NCI-H2171 (cell line): ENCODE results near the gene GRAMD4.
A peak's percentile ranks its signal among the peaks of the same experiment; 100 is the strongest.

Source experiments
- DNase-seq: peaks from one replicate; lab custom pipeline; 2025; lab: John Stamatoyannopoulos, UW

GRAMD4 gene

DNA sequence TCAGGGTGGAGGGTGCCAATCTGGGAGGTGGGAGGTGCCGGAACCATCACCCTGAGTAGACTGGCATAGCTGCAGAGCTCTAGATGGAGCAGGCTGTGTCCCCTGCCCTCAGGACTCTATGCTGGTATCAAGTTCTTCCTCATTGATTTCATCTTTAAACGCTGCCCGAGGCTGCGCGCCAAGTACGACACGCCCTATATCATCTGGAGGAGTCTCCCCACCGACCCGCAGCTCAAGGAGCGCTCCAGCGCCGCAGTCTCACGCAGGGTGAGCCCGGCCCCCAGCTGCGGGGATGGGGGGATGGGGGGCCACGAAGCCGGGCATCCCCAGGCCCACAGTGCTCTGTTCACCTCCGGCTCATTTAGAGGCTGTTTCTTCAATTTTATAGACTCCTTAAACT lies 52.5 kb downstream of the GRAMD4 start:
- peak; percentile 46 for DNase-seq

DNA sequence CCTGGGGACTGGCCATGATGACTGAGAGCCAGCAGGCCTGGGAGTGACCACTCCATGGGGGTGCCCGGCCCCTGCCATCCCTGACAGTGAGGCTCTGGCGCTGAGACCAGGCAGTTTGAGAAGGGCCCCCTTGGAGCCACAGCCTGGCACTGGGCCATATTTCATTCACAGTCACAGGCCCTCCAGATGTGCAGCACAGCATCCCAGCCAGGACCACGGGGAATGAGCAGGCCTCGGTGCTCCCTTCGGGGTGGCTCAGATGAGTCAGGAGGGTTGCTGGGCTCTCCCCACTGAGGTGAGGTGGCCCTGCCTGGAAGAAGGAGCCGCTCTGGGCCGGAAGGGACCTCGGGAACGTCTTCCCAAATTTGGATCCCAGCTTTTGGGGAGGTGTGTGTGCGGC lies 53.0 kb downstream of the GRAMD4 start:
- no peak for DNase-seq

- DNase-seq, result no peak
Observed at GRCh38 chr22:46673662-46674236, 53.6 kb downstream of the GRAMD4 start.

- DNase-seq, result no peak
Observed at GRCh38 chr22:46674367-46674781, 54.2 kb downstream of the GRAMD4 start.

- no peak for DNase-seq
Observed at GRCh38 chr22:46674906-46675305, 54.7 kb downstream of the GRAMD4 start.

DNA sequence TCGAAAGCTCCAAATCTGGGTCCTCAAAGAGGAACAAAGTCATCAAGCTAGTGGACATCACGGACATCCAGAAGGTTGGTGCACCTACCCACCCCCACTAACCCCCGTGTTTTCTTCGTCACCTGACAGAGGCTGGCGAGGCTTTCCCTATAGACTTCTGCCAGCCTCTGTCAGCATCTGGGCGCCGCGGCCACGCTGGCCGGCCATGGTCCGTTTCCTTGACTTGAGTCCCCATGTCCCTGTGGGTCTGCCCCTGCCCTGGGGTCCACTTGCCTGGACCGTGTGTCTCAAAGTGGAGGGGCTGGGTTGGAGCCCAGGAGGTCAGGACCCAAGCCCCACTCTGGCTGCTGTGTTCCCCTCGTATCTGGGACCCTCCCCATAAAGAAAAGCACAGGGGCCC lies 55.3 kb downstream of the GRAMD4 start:
- no peak for DNase-seq

GRCh38 chr22:46675938-46676337 lies 55.8 kb downstream of the GRAMD4 start:
- no peak for DNase-seq

GRCh38 chr22:46676479-46676878 lies 56.3 kb downstream of the GRAMD4 start:
- DNase-seq, result no peak

DNA sequence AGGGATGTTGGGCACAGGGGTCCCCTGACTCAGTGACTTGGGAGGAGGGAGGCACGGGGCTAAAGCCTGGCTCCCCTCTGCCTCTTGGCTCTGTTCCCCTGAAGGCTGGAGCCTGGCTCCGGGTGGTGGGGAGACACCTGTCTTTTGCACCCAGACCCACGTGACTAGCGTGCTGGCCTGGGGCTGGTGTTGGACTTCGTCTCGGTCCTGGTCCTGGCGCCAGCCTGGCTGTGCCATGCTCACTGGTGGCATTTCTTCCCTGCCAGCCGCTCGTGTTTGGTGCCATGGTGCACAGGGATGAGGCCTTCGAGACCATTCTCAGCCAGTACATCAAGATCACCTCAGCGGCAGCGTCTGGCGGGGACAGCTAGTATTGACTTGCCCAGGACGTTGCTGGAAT lies 56.7 kb downstream of the GRAMD4 start:
- DNase-seq, result no peak

DNA sequence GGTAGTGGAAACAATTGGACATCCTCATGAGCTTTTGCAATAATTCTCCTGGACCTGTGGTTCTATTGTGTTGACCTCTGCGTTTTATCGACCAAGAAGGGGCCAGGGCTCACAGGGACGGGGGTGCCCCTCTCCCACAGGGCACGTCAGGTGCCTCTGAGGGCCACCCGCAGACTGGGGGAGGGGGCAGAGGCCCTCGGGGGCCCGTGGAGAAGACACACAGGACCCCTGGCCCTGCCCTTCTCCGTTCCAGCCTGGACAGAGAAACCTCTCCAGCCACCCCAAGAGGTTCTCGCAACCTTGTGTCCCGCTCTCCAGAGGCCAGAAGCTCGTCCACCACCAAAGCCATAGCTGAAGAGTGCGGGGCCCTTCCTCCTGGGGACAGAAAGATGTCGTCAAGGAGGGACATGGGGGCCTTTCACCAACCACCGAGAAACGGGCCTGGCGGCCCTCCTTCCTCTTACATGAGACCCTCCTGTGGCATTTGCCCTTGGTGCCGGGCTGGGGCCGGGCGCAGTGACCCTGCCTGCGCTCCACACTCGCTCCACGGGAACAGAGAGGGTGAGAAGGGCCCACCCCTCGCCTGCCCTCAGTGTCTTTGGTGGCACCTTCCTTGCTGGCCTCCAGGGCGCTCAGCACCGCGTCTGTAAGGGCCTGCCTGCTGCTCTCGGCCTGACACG lies 57.3 kb downstream of the GRAMD4 start:
- no peak for DNase-seq

- DNase-seq, result no peak
Observed at GRCh38 chr22:46678003-46678657, 57.9 kb downstream of the GRAMD4 start.

DNA sequence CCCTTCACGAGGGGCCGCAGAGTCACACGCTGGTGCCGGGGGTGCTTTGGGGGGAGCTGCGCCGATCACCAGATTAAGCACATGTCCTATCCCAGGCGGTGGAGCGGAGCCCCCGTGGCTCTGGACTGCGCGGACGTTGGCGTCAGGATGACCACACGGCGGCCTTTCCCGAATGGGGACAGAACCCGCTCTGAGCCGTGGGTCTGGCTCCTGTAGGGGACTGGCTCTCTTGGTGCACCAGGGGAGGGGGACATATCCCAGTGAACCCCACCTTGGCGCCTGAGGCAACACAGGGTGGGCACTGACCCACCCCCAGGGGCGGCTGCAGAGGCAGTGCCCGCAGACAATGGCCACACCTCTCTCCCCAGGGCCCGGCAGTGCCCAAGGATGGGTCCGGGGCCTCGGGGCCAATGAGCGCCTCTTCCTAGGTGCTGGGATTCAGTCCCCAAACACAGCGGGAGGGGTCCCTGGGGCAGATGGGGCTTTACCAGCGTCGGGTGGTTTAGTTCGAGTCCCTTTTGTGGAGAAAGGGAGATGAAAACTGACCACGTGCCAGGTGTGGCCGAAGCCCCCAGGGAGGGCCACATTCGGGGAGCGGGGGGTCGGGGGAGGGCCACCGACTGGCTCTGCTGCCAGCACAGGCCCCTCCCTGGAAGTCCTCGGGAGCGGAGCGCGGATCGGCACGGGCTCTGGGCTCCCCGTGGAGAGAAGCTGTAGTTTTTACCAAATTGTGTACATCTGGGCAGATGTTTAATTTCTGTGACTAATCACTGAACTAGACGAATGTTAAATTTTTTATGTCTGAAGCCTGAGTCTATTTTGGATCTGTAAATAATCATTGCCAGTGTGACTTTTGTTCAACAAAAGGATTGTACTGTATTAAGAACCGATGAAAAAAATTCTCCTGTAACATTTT lies 58.9 kb downstream of the GRAMD4 start:
- no peak for DNase-seq

GRCh38 chr22:46679706-46680269 lies 59.6 kb downstream of the GRAMD4 start:
- DNase-seq, result no peak

- DNase-seq, result no peak
Observed at GRCh38 chr22:46681010-46681409, 60.8 kb downstream of the GRAMD4 start.

DNA sequence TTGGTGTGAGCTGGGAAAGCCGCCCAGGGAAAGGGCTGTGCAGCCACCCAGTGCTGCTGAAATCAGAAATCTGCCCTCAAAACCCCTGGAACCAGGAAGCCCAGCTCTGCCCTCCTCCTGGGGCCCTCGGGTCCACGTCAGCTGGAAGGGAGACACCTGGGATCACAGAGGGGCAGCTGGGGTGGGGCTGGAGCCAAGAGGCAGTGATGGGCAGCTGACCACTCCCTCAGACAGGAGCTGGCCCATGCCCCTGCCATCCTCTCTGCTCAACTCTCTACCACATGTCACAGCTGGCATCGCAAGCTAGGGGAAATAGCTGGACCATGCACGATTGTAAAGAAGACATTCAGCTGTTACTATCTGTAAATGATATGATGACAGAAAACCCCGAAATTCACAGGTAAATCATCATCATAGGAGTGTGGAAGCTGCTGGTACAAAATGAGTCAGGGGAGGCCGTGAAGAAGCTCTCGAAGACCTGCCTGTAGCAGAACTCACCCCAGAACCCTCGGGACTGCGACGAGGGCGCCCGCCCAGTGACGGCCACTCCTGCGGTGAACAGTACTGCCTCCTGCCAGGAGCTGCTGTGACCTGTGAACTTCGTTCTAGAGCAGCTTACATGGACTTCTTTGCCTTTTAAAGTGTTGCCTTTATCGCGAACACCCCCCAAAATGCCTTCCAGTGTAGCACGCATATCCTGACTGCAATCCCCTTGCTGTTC lies 62.0 kb downstream of the GRAMD4 start:
- DNase-seq, result no peak

GRCh38 chr22:46684706-46685105 lies 64.5 kb downstream of the GRAMD4 start:
- DNase-seq, result peak; percentile 32

DNA sequence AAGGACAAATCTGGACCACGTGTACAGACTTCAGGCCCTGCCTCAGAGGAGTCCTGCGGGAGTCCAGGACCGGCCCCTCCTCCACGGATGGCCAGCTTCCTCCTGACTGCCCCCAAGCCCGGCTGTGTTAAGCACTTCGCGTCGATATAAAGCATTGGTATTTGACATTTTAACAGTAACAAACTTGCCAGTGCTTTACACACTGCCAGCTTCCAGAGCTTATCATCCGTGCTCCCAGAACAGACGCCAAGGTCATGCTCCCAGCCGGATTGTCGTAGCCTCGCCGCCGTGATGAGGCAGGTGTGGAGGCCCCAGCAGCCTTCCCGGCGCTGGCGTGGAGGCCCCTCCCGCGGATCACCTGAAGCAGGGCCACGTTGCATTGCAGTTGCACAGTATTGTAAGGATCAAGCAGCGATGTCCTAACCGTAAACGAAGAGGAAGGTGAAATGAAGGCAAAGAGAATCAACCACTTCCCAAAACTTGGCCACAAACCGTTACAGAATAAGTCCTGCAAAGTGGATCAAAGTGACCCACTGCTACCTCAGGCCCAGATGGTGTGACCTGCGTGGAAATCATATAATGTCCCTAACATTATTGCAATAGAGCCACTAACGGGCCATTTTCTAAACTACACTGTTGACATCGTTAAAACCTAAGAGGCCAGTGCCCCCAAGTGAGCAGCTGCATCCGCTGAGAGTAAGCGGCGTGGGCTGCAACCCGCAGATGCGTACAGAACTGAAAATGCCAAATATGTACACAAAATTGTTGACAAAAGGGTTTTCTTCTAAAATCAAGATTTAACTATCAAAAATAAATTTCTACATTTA lies 66.2 kb downstream of the GRAMD4 start:
- no peak for DNase-seq

DNA sequence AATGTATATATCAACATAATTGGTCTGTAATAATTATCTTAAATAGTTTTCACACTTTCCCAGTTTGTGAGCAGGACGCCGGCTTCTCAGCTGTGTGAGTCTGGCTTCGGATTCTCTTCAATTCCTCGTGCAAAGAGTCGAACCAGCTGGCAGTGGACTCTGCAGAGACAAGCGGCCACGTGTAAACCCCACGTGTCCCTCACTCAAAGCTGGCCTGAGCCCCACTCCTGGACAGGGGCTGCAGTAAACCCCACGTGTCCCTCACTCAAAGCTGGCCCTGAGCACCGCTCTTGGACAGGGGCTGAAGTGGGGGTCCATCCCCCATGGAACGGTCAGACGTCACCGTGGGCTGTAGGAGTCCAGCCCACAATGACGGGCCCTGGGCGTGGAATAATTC lies 66.9 kb downstream of the GRAMD4 start:
- no peak for DNase-seq

- DNase-seq, result no peak
Observed at GRCh38 chr22:46687460-46687859, 67.3 kb downstream of the GRAMD4 start.

DNA sequence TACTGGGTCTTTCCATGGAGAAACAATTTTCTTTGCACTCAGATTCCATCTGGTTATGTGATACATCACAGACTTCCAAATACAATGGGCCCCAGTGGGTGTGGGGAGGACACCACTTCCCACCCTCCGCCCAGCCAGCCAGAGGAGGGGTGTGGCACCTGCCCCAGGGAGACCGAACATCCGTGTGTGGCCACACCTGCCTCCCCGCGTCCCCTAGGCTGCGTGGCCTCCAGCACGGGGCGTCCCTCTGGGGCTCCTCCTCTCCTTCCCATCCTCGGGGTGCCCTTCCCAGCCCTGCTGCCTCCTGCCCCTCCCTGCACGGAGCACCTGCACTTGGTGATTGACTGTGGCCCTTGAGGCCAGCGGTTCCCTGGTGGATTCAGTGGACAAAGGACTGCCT lies 68.8 kb downstream of the GRAMD4 start:
- no peak for DNase-seq

DNA sequence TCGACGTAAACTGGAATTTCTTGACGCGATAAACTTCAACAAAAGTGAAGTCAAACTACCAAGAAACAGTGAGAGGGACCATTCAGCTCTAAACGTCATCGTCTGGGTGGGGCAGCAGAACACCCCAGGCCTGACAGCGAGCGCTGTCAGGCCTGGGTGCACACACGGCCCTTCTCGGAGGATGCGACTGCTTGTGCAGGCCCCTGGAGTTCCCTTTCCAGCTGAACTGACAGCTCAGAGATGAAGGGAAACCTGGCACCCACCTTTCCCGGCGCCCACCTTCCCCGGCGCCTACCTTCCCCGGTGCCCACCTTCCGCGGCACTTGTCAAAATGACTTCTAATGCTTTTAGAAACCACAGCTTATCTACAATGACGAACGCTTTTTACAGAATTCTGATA lies 70.0 kb downstream of the GRAMD4 start:
- DNase-seq, result no peak
